Measurements from ENCODE around the gene GTPBP3.

The GTPBP3 gene

GRCh38 chr19:17385878-17386611 is 48.7 kb downstream of the GTPBP3 start:
- in situ Hi-C loops (cut with MboI; ENCODE audit: low pct_unique_long_range_greater_than_20kb, low sequenced_read_pairs, unreplicated experiment), result loop anchor here (5.0 kb wide), 1 partner anchor 39 kb away; no protein-coding TSS in a partner anchor
- peak; percentile 80 for DNase-seq (ENCODE audit: low spot score)
- peak; percentile 96 for TF ChIP-seq CTCF (IDR thresholded peaks at IDR 0.05; ENCODE audit: extremely low read depth, insufficient read depth, missing control alignments)

GRCh38 chr19:17389288-17389687 is 51.9 kb downstream of the GTPBP3 start:
- DNase-seq (ENCODE audit: low spot score), result no peak
- TF ChIP-seq CTCF (IDR thresholded peaks at IDR 0.05; ENCODE audit: extremely low read depth, insufficient read depth, missing control alignments), result no peak
- in situ Hi-C loops (cut with MboI; ENCODE audit: low pct_unique_long_range_greater_than_20kb, low sequenced_read_pairs, unreplicated experiment), result loop anchor here (5.0 kb wide), 1 partner anchor 42 kb away; no protein-coding TSS in a partner anchor

- peak; percentile 25 for TF ChIP-seq CTCF (IDR thresholded peaks at IDR 0.05; ENCODE audit: extremely low read depth, insufficient read depth, missing control alignments)
- no peak for DNase-seq (ENCODE audit: low spot score)
- in situ Hi-C loops (cut with MboI; ENCODE audit: low pct_unique_long_range_greater_than_20kb, low sequenced_read_pairs, unreplicated experiment), result loop anchor here (5.0 kb wide), 1 partner anchor 43 kb away; no protein-coding TSS in a partner anchor
Observed at GRCh38 chr19:17389957-17390664, 52.8 kb downstream of the GTPBP3 start.

GRCh38 chr19:17390665-17391370 is 53.5 kb downstream of the GTPBP3 start:
- peak; percentile 99 for DNase-seq (ENCODE audit: low spot score)
- TF ChIP-seq CTCF (IDR thresholded peaks at IDR 0.05; ENCODE audit: extremely low read depth, insufficient read depth, missing control alignments), result peak; percentile 93
- in situ Hi-C loops (cut with MboI; ENCODE audit: low pct_unique_long_range_greater_than_20kb, low sequenced_read_pairs, unreplicated experiment), result no loop called here

GRCh38 chr19:17391371-17392151 is 54.2 kb downstream of the GTPBP3 start:
- no peak for DNase-seq (ENCODE audit: low spot score)
- in situ Hi-C loops (cut with MboI; ENCODE audit: low pct_unique_long_range_greater_than_20kb, low sequenced_read_pairs, unreplicated experiment), result no loop called here
- no peak for TF ChIP-seq CTCF (IDR thresholded peaks at IDR 0.05; ENCODE audit: extremely low read depth, insufficient read depth, missing control alignments)

Measured in GM13977 (cell line).